OCI-LY1 (cell line): ENCODE measurements around the gene ARF6.

ENCODE experiments used
- EZH2 ChIP-seq: fragments of 200-600 bp; sonication (generic), shearing (Covaris generic); IDR thresholded peaks from 2 replicates; pipeline ENCODE4 v1.8.0; 2017; ENCODE audit warnings: borderline replicate concordance, mixed run types, mild to moderate bottlenecking, antibody characterized with exemption, low read length, moderate library complexity, mixed read lengths
- TF ChIP-seq, protein P1 (sequence below): fragments of 200-600 bp; sonication (generic), shearing (Covaris generic); IDR thresholded peaks from 2 replicates; pipeline ENCODE4 v1.5.1; 2017; ENCODE audit warnings: mild to moderate bottlenecking, antibody characterized with exemption, low read length, moderate library complexity, mixed read lengths

DNA sequence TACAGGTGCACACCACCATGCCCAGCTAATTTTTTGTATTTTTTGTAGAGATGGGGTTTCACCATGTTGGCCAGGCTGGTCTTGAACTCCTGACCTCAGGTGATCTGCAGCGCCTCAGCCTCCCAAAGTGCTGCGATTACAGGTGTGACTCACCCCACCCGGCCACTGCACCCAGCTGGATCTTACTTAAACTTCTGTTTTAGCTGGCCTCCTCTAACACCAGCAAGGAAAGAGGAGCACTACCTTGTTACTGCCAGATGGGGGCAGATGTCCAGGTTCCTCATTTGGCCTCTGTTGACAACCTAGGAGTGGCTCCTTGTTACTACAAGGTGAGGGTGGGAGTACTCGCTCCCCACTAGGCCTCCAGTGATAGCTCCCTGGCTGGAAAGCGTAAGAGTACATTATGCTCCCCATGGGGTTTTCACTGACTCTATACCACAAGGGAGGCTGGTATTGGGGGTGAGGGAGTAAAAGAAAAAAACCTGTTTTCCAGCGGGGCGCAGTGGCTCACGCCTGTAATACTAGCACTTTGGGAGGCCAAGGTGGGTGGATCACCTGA lies 13.2 kb upstream of the ARF6 start:
- TF ChIP-seq, protein P1, sequence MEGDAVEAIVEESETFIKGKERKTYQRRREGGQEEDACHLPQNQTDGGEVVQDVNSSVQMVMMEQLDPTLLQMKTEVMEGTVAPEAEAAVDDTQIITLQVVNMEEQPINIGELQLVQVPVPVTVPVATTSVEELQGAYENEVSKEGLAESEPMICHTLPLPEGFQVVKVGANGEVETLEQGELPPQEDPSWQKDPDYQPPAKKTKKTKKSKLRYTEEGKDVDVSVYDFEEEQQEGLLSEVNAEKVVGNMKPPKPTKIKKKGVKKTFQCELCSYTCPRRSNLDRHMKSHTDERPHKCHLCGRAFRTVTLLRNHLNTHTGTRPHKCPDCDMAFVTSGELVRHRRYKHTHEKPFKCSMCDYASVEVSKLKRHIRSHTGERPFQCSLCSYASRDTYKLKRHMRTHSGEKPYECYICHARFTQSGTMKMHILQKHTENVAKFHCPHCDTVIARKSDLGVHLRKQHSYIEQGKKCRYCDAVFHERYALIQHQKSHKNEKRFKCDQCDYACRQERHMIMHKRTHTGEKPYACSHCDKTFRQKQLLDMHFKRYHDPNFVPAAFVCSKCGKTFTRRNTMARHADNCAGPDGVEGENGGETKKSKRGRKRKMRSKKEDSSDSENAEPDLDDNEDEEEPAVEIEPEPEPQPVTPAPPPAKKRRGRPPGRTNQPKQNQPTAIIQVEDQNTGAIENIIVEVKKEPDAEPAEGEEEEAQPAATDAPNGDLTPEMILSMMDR = peak; percentile 76
- TF ChIP-seq EZH2 = no peak
